ENCODE data around the gene PPME1.
"Not testable (repeated sequence)": the region's sequence is repeated elsewhere in the genome, so short reads cannot be mapped to it uniquely, and the experiment has no call there.

Gene PPME1, protein sequence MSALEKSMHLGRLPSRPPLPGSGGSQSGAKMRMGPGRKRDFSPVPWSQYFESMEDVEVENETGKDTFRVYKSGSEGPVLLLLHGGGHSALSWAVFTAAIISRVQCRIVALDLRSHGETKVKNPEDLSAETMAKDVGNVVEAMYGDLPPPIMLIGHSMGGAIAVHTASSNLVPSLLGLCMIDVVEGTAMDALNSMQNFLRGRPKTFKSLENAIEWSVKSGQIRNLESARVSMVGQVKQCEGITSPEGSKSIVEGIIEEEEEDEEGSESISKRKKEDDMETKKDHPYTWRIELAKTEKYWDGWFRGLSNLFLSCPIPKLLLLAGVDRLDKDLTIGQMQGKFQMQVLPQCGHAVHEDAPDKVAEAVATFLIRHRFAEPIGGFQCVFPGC

DNA sequence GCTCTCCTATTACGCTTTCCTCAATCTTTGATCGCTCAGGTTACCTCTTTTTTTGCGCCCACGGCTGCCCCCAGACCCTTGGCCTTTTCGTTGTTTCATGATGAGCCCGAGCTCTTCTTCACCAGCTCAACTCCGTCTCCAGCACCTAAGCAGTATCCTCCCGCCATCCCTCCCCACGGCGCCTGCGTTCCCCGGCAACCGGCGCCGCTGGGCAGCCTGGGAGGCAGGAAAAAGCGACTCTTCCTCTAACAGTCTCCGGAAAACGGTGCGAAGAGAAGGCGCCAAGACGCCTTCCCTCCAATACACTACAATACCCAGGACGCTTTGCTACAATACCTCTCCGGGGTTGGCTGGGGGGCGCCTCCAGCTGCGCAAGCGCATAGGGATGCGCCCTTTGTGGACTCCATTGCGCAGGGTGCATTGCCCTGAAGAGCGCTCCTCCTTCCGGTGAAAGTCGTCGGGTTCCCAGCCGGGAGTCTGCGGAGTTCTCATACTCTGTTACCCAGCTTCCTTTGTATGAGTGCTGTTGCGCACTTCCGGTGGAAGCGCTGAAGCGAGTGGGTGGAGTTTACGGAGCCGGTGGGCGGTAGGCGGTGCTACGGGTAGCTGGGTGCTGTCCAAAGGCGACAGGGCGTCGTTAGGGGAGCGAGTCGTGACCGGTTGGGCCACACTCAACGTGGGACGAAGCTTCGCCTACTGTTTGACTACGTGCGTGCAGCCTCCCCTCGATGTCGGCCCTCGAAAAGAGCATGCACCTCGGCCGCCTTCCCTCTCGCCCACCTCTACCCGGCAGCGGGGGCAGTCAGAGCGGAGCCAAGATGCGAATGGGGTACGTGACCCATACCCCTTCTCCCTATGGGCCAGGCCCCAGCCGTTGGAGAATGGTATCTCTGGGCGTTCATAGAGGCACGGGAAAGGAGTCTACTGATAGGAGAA is at the start of gene PPME1, which contains the start of gene C2CD3:
Gene PPME1 (plus strand): TSS at position 596 of the 936 bp plus-strand sequence. CDS start 133 bp downstream, at position 729.
Gene C2CD3 (minus strand): TSS at position 309 of the 936 bp plus-strand sequence. CDS start 210 bp downstream, at position 99.
- ChIA-PET POLR2A (interaction anchor here (0.8 to 2.4 kb wide), 12 partner anchors 9 to 208 kb away, joined by 3 to 11 read pairs (median 3); partner anchors contain the start of gene UCP2), CTCF (interaction anchor here (0.6 kb wide), 1 partner anchor 105 kb away, joined by 3 read pairs; no protein-coding TSS in a partner anchor)
- no peak for TF ChIP-seq ZNF384 (IDR thresholded peaks at IDR 0.05)
- TF ChIP-seq ELF4 (IDR thresholded peaks at IDR 0.05), result peak; percentile 54
- peak; percentile 38; the same call in 1 of the 2 replicates for TF ChIP-seq CTBP1 (IDR thresholded peaks at IDR 0.05; ENCODE audit: borderline replicate concordance)
- TF ChIP-seq L3MBTL2 (conservative IDR thresholded peaks at IDR 0.05), result peak; percentile 72
- TF ChIP-seq, protein P1, sequence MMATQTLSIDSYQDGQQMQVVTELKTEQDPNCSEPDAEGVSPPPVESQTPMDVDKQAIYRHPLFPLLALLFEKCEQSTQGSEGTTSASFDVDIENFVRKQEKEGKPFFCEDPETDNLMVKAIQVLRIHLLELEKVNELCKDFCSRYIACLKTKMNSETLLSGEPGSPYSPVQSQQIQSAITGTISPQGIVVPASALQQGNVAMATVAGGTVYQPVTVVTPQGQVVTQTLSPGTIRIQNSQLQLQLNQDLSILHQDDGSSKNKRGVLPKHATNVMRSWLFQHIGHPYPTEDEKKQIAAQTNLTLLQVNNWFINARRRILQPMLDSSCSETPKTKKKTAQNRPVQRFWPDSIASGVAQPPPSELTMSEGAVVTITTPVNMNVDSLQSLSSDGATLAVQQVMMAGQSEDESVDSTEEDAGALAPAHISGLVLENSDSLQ (IDR thresholded peaks at IDR 0.05), result no peak
- TF ChIP-seq HDGF (IDR thresholded peaks at IDR 0.05; ENCODE audit: borderline replicate concordance), result no peak
- DNase-seq (ENCODE audit: extremely low spot score), result peak; percentile 95

DNA sequence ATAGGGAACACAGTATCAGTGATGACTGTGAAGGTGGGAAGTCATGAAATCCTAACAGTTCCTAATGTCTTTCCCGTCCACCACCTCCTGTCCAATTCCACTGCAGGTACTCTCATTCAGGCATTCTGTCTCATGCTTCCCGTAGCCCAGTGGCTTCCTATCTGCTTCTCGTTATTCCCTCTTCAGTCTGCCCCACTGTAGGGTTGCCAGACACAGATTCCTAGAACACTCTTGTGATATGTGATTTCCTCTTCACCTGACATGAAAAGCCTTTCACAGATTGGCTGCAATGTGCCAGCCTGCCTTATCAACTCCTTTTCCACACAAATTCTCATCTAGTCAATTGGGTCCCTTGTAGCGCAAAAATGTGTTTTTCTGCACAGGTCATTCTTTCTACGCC is 49.3 kb upstream of the PPME1 start:
- TF ChIP-seq CTBP1 (IDR thresholded peaks at IDR 0.05; ENCODE audit: borderline replicate concordance), result no peak
- no peak for TF ChIP-seq FOXA1 (IDR thresholded peaks at IDR 0.05)
- no peak for TF ChIP-seq ELF4 (IDR thresholded peaks at IDR 0.05)
- TF ChIP-seq ARNT (IDR thresholded peaks at IDR 0.05), result no peak
- TF ChIP-seq TARDBP (IDR thresholded peaks at IDR 0.05), result no peak
- no peak for TF ChIP-seq HDGF (IDR thresholded peaks at IDR 0.05; ENCODE audit: borderline replicate concordance)
- TF ChIP-seq ZNF384 (IDR thresholded peaks at IDR 0.05), result no peak
- no peak for TF ChIP-seq SP1 (IDR thresholded peaks at IDR 0.05)
- no peak for TF ChIP-seq LEF1 (IDR thresholded peaks at IDR 0.05; ENCODE audit: borderline replicate concordance)
- ChIA-PET POLR2A (no interaction called here), CTCF (no interaction called here)
- DNase-seq (ENCODE audit: extremely low spot score), result no peak

DNA sequence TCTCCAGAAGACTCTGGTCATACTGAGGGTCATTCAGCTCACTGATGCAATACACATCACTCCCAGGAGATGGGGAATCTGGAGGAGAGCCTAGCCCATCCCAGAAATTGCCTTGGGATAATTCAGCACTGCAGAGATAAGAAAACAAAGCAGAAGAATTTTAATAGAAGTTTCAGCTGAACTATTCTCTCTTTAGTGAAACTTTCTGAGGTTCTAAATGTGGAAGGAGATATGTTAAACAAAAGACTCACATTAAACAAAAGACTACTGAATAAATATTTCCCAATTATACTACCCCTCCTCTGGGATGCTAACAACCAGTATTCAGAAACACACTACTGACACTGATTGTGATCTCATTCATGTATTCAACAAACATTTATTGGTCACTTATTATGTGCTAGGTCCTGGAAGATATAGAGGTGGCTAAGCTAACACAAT is 48.1 kb upstream of the PPME1 start:
- TF ChIP-seq BHLHE40 (IDR thresholded peaks at IDR 0.05; ENCODE audit: borderline replicate concordance), result no peak
- TF ChIP-seq HDGF (IDR thresholded peaks at IDR 0.05; ENCODE audit: borderline replicate concordance), result no peak
- no peak for TF ChIP-seq FOXA1 (IDR thresholded peaks at IDR 0.05)
- TF ChIP-seq, protein P1 (IDR thresholded peaks at IDR 0.05), result no peak
- no peak for TF ChIP-seq ZNF384 (IDR thresholded peaks at IDR 0.05)
- TF ChIP-seq FOXM1 (IDR thresholded peaks at IDR 0.05; ENCODE audit: borderline replicate concordance), result no peak
- ChIA-PET CTCF (no interaction called here), POLR2A (no interaction called here)
- DNase-seq (ENCODE audit: extremely low spot score), result no peak

DNA sequence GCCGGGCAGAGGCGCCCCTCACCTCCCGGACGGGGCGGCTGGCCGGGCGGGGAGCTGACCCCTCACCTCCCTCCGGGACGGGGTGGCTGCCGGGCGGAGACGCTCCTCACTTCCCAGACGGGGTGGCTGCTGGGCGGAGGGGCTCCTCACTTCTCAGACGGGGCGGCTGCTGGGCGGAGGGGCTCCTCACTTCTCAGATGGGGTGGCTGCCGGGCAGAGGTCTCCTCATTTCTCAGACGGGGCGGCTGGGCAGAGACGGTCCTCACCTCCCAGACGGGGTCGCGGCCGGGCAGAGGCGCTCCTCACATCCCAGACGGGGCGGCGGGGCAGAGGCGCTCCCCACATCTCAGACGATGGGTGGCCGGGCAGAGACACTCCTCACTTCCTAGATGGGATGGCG is 42.0 kb upstream of the PPME1 start:
- DNase-seq (ENCODE audit: extremely low spot score); POLR2A ChIA-PET; CTCF ChIA-PET: not testable (repeated sequence)

DNA sequence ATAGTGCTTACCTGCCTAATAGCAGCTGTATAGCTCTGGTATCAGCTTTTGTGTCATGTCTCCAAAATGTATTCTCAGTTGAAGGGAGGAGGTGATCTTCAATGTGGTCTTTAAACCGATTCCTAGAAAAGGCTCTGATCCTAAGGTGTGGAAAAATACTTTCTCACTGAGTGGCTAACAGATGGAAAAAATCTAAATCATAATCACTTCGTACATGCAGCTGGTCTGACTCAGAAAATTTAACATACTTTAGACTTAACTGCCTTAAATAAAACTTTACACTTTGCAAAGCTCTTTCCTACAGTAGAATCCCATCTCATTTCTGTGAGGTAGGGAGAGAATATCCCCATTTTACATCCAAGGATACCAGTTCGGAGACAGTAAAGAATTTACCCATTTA is 38.3 kb upstream of the PPME1 start:
- no peak for DNase-seq (ENCODE audit: extremely low spot score)
- ChIA-PET POLR2A (no interaction called here), CTCF (no interaction called here)
- TF ChIP-seq HDGF (IDR thresholded peaks at IDR 0.05; ENCODE audit: borderline replicate concordance) (no peak), ARNT (IDR thresholded peaks at IDR 0.05) (no peak), LEF1 (IDR thresholded peaks at IDR 0.05; ENCODE audit: borderline replicate concordance) (no peak)
- TF ChIP-seq, protein P1 (IDR thresholded peaks at IDR 0.05), result no peak

DNA sequence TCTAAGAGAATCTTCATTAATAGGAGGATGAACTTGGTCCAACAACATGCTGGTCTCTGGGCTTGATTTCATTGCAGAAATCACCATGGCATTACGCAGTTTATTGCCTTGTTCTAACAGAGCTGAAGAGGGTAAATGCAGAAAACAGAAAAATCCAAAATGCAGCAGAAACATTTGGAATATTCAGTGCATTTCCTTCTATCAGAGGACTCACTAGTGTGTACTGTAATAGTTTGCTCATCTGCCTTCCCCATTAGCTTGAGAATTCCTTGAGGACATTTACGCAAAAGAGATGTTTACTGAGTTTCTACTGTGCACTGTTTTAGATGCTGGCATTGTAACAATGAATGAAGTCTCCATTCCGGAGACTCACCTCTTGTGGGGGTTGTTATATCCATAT is 37.7 kb upstream of the PPME1 start:
- DNase-seq (ENCODE audit: extremely low spot score), result no peak
- no peak for TF ChIP-seq FOXM1 (IDR thresholded peaks at IDR 0.05; ENCODE audit: borderline replicate concordance)
- no peak for TF ChIP-seq LEF1 (IDR thresholded peaks at IDR 0.05; ENCODE audit: borderline replicate concordance)
- TF ChIP-seq, protein P1 (IDR thresholded peaks at IDR 0.05), result no peak
- no peak for TF ChIP-seq FOXA1 (IDR thresholded peaks at IDR 0.05)
- TF ChIP-seq L3MBTL2 (conservative IDR thresholded peaks at IDR 0.05), result no peak
- TF ChIP-seq ARNT (IDR thresholded peaks at IDR 0.05), result no peak
- TF ChIP-seq CTBP1 (IDR thresholded peaks at IDR 0.05; ENCODE audit: borderline replicate concordance), result no peak
- no peak for TF ChIP-seq ELF4 (IDR thresholded peaks at IDR 0.05)
- CTCF ChIA-PET, result no interaction called here
- POLR2A ChIA-PET, result no interaction called here
